Activated T-helper 1 cell treated with Interleukin-2 at 50 U/mL for 16 hours (primary cell): Measurements from ENCODE around the gene GRIN2A.

Experiments used
- DNase-seq: peaks from one replicate; pipeline ENCODE4 v3.0.0-alpha.2; 2020; ENCODE audit warnings: low read depth

GRIN2A gene

DNA sequence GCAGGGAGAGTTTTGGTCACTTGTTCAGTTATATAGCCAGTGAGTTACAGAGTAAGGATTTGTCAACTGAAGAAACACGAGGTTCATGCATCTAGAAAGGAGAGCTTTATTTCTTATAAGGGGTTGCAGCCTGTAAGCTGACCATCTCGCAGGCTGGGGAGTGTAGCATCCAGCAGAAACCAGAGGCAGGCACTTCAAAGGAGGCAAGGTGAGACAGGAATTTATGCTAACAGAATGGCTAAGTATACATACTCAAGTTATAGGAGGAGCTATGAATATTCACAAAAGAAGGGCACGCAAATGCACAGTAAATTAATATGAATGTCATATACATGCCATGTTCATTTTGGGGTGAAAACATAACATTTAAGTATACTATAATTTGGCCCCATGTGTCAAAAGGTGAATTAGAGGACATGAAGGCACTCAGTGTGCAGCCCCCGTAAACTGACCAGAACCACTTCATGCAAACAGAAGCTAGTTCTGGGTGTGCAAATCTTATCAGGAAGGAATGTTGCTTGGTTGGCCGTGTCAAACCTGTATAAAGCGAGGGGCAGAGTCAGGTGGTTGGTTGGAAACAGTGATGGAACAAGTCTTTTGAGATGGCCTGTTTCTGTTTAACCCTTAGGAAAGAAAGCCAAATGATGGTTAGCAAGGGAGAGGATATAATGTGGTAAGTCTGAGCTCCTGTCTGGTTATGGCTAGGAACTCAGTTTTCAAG, 97.0 kb downstream of the GRIN2A start:
- no peak for DNase-seq

DNA sequence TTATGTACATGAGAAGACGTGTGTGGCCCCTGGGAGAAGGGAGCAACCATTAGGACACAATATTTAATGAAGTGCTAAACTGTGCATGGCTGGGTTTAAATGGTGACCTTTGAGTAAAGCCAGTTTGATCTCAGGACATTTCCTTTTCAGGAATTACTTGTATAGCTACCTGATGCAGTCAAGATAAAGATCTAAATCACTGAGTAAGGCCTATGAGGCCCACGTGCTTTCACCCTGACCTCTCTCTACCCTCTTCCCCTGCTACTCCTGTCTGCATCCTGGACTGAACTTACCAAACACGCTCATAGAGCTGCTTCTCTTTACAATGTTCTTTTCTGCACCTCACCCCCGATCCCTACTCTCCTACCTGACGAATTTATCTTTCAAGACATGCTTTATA, 98.9 kb downstream of the GRIN2A start:
- DNase-seq, result no peak

DNA sequence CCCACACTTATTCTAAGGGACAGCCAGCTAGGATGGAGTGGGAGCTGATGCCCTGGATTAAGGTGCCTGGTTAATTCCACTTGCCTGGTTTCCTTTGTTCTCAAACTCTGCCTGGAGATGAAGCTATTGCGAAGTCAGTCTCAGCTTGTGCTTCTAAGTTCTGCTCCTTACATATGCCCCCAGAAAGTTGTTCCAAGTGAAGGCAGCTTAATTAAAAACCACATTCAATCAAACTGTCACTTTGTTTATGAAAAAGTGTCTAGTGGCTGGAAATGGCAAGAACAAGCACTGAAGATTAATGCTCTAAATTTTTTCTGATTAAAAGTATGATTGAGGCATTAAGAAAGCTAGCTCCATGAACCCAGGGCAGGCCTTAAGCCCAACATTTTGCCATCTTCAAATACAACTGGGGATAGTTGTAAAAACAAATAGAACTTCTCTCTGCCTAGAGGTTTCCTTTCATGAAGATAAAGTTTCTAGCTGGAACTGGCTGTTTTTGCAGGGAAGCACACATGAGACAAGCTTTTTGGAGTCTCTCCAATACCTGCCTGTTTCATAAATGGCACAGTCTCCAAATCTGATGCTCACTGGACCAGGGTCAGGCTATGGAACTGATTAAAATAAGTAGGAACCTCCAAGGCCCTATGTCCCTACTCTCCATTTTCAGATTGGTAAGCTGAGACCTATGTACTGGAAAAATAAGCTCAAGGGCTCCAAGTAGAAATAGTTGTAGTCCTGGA, 100.9 kb downstream of the GRIN2A start:
- no peak for DNase-seq

DNA sequence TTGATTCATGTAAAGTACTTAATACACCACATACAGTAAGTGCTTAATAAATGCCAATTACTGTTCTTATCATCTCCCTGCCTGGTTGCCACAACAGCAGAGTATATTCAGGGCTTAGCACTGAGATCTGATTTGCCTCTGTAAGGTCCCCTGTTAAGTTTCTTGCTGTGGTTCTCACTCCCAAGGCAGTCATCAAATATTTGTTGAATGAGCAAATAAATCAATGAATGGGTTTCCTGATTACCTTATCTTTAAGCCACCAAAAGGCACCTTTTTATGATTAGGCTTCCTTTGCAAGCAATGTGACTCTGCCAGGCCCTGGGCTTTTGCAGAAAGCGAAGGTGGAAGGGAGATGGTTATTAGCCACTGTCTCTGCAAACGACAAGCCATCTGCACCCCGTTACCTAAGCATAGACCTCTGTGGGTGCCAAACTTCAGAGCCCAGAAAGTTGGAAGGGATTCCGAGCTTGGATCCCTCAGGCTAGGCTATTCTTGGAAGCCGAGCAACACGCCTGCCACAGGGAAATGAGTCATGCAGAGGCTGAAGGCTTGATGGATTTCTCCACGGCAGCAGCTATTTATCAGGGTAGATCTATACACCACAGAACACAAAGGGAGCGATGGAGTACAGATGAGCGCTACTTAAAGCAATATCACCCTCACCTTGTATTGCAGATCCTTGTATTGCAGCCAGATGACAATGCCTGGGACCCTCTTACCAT, 102.0 kb downstream of the GRIN2A start:
- no peak for DNase-seq

DNA sequence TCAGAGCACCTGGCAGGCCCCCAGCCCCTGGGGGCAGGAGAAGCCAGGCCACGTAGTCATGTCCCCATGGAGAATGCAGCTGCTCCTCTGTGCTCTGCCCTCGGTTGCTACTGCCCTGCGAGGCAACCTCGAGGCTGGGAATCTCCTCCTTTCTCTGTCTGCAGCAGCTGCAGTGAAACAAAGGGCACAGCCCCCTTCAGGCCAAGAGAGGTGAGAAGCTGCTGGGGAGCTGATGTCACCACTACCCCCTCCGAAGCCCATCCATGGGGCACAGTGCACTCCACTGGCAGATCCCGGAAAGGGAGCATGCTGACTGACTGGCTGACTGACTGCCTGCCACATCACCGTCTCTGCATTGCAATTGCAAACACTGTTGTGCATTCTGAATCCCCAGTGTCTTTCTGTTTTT, 103.7 kb downstream of the GRIN2A start:
- no peak for DNase-seq

DNA sequence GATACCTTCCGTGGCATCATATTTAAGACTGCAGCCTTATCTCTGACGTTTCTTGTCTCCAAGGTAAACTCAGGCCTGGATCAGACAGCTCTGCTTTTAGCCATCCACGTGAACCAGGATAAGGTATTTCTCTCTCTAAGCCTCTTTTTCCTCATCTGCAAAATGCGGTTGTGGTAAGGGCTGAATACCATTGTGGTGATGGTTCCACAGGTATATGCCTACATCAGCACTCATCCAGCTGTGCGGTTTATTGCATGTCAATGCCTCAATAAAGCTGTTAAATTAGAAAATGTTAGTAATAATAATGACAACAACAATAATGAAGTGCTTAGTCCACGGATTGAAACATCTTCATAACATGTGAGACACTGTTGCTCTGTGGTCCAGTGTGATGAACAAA, 104.4 kb downstream of the GRIN2A start:
- DNase-seq, result no peak

DNA sequence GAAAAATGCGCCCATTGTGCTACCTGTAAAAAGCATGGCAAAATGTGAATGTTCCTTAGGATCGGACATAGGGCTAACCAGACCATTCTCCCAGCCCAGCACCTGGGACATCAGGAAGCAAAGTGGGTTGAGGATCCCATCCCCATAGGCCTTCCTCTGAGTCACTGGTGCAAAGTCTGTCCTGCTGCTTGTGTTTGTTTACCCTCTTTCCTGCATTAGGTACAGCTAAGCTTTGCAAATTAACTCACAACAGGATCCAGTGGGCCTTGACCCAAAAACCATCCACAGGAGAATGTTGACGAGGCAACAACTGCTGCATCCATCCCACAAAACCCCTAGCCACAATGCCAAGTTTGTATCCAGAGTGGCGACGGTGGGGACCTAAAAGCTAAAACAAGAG, 106.2 kb downstream of the GRIN2A start:
- no peak for DNase-seq

DNA sequence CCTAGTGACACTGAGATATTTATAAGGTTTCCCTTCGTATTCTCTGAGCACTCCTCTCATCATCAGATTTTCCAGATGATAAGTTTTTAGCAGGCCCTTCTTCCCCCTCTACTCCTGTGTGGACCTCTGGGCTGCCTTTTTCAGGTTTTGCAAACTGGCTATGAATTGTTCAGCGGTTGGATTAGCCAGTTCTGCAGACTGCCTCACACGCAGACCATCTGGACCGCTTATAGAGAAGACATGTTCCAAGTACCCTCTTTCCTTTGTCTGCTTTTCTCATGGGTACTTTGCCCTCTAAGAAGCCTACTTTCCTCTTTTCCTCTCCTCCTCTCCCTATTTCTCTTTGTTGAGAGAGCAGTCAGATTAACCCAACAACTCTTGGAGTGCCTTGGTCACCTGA, 111.6 kb downstream of the GRIN2A start:
- no peak for DNase-seq

DNA sequence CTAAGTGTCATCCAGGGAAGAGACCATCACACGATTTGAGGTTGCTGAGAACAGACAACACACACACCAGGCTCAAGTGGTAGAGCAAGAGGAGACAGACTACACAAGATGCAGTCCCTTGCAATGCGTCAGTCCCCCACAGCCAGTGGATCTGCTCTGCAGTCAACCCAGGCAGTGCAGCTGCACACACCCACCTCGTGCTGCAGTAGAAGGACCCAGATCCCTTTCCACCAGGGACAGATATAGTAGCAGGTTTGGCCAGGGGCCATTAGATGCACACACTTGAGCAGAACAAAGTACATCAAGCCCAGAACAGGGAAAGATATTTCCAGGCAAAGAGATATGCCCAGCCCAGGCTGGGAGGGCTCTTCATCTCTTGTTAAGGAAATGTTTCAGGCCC, 112.9 kb downstream of the GRIN2A start:
- DNase-seq, result no peak

DNA sequence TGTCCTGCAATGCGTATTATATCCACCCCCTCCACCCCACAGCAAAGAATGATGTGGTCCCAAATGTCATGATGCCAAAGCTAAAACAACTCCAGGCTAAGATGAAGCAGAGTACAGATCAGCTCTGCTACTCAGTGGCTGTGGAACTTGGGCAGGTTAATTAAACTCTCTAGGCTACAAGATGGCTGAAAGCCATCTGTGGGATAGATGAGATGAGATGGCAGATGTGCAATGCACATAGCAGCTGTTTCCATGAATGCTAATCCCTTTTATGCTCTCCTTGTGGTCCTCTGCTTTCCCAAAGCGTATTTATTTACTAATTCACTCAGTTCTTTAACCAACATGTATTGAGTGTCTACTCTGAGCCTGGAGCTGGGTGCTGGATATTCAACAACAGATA, 114.4 kb downstream of the GRIN2A start:
- no peak for DNase-seq

DNA sequence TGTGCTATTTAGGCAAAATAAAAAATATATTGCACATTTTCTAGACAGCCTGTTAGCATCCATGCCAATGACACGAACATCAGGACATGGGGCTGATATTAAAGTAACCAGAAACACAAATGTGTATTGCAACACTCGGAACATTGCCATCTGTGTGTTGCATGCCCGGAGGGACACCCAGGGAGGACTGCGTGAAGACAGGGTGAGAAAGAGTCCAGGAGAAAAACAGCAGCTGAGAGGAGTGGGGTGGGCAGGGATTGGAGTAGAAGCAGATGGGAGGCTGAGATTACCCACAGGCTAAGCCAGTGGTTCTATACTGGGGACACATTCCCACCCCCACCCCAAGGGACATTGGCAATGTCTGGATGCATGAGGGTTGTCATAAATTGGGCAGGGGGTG, 114.8 kb downstream of the GRIN2A start:
- no peak for DNase-seq

DNA sequence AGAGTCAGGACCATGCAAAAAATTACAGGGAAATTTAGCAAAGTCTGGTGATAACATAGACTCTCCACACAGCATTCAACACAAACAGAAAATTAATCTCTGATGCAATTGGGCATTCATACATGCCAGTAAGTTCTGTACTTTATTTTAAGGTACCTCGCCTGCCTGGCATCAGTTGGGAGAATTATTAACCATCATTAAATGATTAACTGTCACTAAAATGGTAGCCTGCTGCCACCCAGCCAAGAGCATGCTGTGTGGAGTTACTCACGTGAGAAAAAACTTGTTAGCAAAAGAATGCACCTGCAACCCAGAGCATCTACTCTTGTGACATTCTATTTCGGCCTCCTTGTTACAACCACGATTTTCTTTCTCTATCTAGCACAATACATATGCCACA, 117.2 kb downstream of the GRIN2A start:
- DNase-seq, result no peak

DNA sequence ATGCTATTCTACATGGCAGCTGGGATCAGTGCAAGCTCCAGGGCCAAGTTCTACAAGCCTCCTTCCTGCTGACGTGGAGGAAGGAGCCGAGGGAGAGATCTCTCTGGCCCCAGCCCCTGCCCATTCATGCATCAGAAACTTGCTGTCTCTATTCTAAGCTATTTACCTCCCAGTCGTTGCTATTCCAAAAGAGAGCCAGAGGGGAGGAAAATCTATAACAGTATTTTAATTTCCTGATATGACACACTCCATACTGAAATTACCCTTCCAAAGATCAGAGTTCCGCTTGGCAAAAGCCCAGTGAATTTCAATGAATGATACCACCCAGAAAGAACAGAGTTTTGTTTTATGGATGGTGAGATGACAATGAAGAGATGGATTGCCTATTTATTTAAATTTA, 133.4 kb downstream of the GRIN2A start:
- no peak for DNase-seq

DNA sequence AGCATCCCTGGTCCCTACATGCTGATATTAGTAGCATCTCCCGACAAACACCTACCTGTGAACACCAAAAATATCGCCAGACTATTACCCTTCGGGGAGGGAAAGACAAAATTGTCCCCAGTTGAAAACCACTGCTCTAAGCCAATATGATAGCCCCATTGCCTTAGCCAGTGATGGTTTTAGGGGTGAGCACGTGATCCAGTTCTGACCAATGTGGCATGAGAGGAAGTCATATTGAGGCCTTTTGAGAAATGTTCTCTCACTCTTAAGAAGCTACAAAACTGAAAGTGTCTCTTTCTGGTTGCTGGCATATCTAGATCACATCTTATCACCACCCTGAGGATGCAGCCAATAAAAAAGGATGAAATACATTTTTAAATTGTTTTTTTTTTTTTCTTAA, 136.3 kb downstream of the GRIN2A start:
- no peak for DNase-seq

DNA sequence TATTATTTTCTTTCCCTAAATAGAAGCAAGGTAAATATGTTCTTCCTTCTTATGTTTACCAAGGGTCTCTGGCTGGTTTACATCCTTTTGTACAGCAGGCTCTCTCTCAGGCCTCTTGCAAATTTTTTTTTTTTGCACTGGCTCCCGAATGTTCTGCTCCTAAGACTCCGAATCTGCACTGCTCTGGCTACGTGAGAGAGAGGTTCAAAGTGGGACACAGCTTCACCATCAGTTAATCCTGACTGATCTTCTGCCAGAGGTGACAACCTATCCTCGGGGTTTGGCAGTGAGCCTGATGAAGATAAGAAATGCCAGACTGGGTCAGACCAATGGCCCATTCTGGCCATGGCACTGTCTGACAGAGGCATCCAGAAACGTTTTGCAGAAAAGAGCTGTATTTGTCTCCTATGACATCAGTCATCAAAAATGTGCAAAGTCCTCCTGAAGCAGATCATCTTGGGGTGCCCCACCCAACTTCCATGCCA, 136.9 kb downstream of the GRIN2A start:
- DNase-seq, result no peak

DNA sequence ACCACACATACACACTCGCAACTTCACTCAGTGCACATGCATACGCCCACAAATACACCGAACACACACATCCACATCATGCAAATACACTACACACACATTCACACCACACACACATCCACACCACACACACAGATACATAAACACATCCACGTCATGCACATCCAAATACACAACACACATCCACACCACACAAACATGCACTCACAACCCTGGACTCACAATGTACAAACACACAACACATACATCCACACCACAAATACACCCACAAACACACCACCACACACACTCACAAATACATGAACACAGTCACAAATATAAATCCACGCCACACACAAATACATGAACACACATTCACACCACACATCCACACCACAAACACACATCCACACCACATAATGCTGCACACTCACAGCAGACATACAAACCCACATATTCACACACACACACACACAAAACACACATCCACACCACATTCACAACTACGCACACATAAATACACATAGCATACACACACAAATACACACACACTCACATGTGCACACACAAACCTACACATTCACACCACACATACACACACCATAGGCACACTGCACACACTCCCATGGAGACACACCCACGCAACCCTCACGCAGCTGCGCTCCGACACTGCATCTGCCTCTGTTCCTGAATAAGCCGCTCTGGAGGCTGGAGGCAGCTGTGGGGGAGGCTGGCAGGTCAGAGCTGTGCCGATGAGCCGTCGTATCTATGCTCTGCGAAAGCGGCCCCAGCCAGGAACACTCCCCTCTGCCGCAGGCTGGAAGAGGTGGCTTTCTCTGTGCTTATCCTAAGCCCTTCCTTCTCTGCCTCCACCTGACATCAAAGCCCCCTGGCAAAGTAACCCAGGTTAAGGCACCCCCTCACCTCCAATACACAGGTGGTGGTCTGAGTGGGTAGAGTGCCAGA, 141.8 kb downstream of the GRIN2A start:
- no peak for DNase-seq

DNA sequence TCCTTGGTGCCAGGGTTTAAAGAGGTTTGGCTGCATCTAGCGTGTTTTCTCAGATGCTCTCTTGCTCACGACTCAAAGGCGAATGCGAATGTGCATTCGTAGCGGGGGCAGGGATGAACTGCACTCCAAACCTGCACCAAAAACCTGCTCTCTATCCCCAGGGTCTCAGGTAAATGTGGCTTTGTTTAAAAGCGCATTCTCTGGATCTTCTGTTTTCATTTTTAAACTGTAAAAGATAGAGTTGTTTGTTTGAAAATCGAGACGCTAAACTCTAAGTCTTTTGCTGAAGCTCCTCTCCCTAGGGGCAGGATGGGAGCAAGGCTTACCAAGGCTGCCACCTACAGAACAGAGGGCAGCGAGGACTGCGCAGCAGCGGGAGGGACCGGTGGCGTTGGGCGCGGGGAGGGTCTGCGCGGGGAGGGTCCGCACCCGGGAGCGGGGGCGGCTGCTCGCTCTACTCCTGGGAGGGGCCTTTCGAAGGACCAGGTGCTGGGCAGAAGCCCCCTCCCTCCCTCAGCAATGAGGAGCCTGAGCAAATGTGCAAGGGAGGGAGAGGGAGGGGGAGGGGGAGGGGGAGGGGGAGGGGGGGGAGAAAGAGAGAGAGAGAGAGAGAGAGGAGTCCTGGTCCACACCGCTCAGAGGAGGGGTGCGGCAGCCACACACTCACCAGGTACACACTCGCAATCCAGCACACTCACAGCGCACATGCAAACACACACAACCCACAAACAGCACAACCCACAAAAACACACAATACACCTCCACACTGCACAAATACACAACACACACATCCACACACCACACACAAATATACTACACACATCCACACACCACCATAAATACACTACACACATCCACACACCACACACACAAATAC, 142.8 kb downstream of the GRIN2A start:
- no peak for DNase-seq

DNA sequence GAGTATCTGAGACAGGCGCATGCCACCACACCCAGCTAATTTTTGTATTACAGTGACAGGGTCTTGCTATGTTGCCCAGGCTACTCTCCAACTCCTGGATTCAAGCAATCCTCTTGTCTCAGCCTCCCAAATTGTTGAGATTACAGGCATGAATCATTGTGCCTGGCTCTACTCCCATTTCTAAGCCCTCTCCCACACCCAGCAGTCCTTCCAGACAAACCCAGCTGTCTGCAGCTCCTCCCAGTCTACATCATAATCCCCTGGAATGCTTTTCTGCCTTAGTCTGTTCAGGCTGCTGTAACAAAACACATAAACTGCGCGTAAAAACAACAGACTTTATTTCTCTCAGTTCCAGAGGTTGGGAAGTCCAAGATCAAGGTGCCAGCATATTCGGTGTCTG, 144.5 kb downstream of the GRIN2A start:
- DNase-seq, result no peak

DNA sequence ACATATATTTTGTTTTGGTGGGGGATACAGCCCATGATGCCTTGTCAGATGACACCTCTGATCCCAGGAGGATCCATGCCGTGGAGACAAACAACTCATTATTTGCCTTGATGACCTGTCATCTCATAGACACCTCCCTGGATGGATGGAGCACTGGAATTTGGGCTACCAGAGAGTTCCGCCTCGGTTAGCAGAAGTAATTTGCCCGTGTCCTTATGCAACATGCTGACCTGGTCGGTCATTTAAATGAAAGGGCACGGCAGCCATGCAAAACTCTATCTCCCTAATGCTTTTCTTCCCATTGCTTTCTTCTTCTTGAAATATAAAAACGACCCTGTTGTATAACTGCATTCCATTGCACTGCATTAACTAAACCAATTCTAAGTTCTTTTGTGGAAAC, 145.3 kb downstream of the GRIN2A start:
- no peak for DNase-seq

DNA sequence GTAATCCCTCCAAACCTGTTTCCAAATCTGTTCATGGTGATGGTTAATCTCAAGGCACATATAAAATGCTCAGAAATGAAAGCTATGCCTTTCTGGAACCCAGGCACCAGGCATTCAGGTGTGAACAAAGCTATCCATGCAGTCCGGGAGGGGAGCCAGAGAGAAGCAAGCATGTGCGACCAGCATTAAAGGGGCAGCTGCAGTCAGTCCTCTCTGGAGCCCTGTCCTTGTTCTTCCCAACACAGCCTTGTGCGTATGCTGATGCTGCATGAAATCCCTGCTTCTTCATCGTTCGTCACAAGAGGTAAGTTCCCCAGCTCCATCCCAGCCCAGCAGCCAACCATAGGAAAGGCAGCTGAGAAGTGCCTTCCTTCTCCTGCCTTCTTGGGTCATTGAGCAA, 148.7 kb downstream of the GRIN2A start:
- DNase-seq, result no peak

DNA sequence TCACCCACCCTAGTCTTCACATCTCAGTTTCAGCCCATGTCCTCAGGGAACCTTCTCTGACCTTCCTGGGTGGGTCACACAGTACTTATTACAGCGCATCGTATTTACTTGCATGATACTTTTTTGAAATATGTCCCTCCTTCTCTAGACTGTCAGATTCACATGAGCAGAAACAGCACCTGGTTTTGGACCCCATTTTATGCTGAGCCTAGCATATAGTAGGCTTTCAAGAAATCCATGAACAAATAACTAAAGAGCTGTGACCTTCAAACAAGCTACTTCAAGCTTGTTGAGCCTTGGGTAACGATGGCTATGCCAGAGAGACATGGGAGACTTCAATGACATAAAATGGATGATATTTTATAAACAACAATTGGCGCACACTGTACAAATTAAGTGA, 150.3 kb downstream of the GRIN2A start:
- DNase-seq, result no peak
